Measurements from ENCODE around the gene MYCL. TPM values are rescaled to one million over a fixed set of nuclear protein-coding genes. Genes with fewer than 3 reads are reported as not detected.
A peak's percentile ranks its signal among the peaks of the same experiment; 100 is the strongest.

The MYCL gene
- total RNA-seq, 1 donor from 2014 or later: 3.8 TPM

DNA sequence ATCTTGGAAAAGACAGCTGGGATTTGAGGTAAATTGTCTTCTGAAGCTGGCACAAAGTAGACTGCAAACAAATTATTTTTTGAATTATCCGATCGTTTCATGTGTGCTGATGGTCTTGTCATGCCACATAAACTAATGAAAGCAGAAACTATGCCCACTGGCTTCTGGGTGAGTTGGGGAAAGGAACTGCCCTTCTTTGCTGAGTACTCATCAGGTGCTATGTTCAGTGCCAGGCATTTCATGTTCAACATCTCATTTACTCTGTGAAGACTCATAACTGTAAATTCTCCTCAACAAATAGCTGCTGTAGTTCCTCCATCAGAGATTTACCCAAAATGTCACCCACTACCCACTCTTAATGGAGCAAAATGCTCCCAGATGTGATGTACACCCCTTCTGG is 19.6 kb downstream of the MYCL start:
- H4K20me1 ChIP-seq (ENCODE audit: insufficient read depth, low read length): peaks cover 29% of the 10 kb centered on the region
- H3K4me3 Mint-ChIP-seq (ENCODE audit: unreplicated experiment): peak overlapping the region; percentile 92
- H3K36me3 Mint-ChIP-seq (ENCODE audit: low read depth, unreplicated experiment): peaks cover 5% of the 10 kb centered on the region
- no peaks in the 10 kb centered on the region for H3K36me3 ChIP-seq (ENCODE audit: insufficient read depth, low read length)
- no peak overlapping the region for H3K27ac ChIP-seq (ENCODE audit: low read depth, low read length)
- no peak for FAIRE-seq
- DNase-seq (ENCODE audit: low read depth): no peak
- peak overlapping the region; percentile 78 for H3K9ac ChIP-seq (ENCODE audit: low read length)
- H3K4me1 Mint-ChIP-seq (ENCODE audit: low read depth, unreplicated experiment): peaks cover 19% of the 10 kb centered on the region
- no peak overlapping the region for H2AFZ ChIP-seq (ENCODE audit: low read depth, low read length)
- peak overlapping the region; percentile 84 for H3K4me2 ChIP-seq (ENCODE audit: low read length)
- peak overlapping the region; percentile 36 for H3K27ac Mint-ChIP-seq (ENCODE audit: unreplicated experiment)
- no peaks in the 10 kb centered on the region for H3K27me3 ChIP-seq (ENCODE audit: insufficient read depth, low read length)
- H3K4me3 ChIP-seq (ENCODE audit: insufficient read depth, low read depth, low read length): peak overlapping the region; percentile 79
- no peak for TF ChIP-seq CTCF (IDR thresholded peaks at IDR 0.05; ENCODE audit: insufficient read depth, low read depth, low read length)
- TF ChIP-seq EZH2 (IDR thresholded peaks at IDR 0.05; ENCODE audit: insufficient read depth, low read length): no peak
- H3K79me2 ChIP-seq (ENCODE audit: insufficient read depth, low read length): peaks cover 62% of the 10 kb centered on the region
- H3K27me3 Mint-ChIP-seq (ENCODE audit: low read depth, unreplicated experiment): peaks cover 2% of the 10 kb centered on the region
- peaks cover 7% of the 10 kb centered on the region for H3K4me1 ChIP-seq (ENCODE audit: insufficient read depth, low read length)
- H3K9me3 Mint-ChIP-seq (ENCODE audit: unreplicated experiment): no peaks in the 10 kb centered on the region
- no peaks in the 10 kb centered on the region for H3K9me3 ChIP-seq (ENCODE audit: insufficient read depth, low read depth, low read length)

- Mint-ChIP-seq H3K36me3 (ENCODE audit: low read depth, unreplicated experiment) (peaks cover 8% of the 10 kb centered on the region), H3K4me3 (ENCODE audit: unreplicated experiment) (no peak overlapping the region), H3K4me1 (ENCODE audit: low read depth, unreplicated experiment) (peaks cover 22% of the 10 kb centered on the region), H3K27ac (ENCODE audit: unreplicated experiment) (peak overlapping the region; percentile 72), H3K27me3 (ENCODE audit: low read depth, unreplicated experiment) (no peaks in the 10 kb centered on the region), H3K9me3 (ENCODE audit: unreplicated experiment) (no peaks in the 10 kb centered on the region)
- Histone ChIP-seq H2AFZ (ENCODE audit: low read depth, low read length) (no peak overlapping the region), H3K9ac (ENCODE audit: low read length) (no peak overlapping the region), H3K27ac (ENCODE audit: low read depth, low read length) (no peak overlapping the region), H3K36me3 (ENCODE audit: insufficient read depth, low read length) (no peaks in the 10 kb centered on the region), H3K9me3 (ENCODE audit: insufficient read depth, low read depth, low read length) (no peaks in the 10 kb centered on the region), H3K4me3 (ENCODE audit: insufficient read depth, low read depth, low read length) (no peak overlapping the region), H3K4me2 (ENCODE audit: low read length) (no peak overlapping the region), H3K27me3 (ENCODE audit: insufficient read depth, low read length) (no peaks in the 10 kb centered on the region), H3K4me1 (ENCODE audit: insufficient read depth, low read length) (peaks cover 7% of the 10 kb centered on the region), H3K79me2 (ENCODE audit: insufficient read depth, low read length) (peaks cover 100% of the 10 kb centered on the region), H4K20me1 (ENCODE audit: insufficient read depth, low read length) (peaks cover 60% of the 10 kb centered on the region)
- FAIRE-seq (no peak), DNase-seq (ENCODE audit: low read depth) (no peak)
- TF ChIP-seq CTCF (IDR thresholded peaks at IDR 0.05; ENCODE audit: insufficient read depth, low read depth, low read length) (no peak), EZH2 (IDR thresholded peaks at IDR 0.05; ENCODE audit: insufficient read depth, low read length) (no peak)
These were observed 23.4 kb downstream of the MYCL start for GRCh38 chr1:39877980-39878956.
